Measurements from ENCODE around the gene IRAK1BP1.
"Not testable (repeated sequence)": the region's sequence is repeated elsewhere in the genome, so short reads cannot be mapped to it uniquely, and the experiment has no call there.

Gene IRAK1BP1

DNA sequence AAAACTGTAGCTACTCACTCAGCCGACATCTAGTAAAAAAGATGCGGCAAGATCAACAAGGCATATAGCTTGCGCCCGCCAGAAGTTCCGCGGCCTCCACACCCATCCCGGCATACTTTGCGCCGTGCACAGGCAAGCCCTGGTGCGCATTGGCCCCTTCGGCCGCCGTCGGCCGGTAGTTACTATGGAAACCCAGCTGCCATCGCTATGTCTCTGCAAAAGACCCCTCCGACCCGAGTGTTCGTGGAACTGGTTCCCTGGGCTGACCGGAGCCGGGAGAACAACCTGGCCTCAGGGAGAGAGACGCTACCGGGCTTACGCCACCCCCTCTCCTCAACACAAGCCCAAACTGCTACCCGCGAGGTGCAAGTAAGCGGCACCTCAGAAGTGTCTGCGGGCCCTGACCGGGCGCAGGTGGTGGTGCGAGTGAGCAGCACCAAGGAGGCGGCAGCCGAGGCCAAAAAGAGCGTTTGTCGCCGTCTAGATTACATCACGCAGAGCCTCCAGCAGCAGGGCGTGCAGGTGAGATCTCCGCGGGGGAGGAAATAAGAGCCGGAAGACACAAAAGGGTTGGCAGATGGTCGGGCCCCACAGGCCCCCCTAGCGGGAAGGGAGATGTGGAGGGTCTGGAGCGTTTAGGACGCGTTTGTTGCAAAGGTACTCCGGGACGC lies at the start of gene IRAK1BP1:
Gene IRAK1BP1 (plus strand): TSS at position 182 of the 671 bp plus-strand sequence. CDS start 26 bp downstream, at position 208.
- DNase-seq: peak; percentile 66

DNA sequence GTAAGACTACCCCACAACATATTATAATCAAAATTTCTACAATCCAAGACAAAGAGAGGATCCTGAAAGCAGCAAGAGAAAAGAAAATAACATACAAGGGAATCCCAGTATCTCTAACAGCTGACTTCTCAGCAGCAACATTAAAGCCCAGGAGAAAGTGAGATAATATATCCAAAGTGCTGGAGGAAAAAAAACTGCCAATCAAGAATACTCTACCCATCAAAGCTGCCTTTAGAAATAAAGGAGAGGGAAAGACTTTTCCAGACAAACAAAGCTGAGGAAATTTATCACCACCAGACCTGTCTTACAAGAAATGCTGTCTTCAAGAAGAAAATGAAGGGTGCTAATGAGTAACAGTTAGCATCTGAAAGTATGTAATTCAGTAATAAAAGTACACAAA lies 43.3 kb upstream of the IRAK1BP1 start:
- DNase-seq: no peak

DNA sequence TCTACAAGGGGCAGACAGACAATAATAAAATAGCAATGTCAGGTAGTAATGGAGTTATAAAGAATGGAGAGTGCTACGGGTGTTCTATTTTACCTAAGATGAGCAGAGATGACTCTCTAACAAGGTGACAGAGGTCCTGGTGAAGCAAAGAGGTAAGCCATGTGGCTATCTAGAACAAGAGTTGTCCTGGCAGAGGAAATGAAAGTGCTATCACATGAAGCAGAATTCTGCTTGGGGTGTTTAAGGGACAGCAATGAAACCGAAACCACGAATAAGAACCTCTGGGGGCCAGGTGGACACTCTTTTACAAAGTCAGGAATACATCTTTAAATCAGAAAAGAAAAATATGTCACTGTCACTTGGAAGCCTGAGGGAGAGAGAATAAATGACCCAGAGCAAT lies 37.9 kb upstream of the IRAK1BP1 start:
- DNase-seq: no peak

GRCh38 chr6:78830805-78831204 lies 36.5 kb upstream of the IRAK1BP1 start:
- DNase-seq: no peak

DNA sequence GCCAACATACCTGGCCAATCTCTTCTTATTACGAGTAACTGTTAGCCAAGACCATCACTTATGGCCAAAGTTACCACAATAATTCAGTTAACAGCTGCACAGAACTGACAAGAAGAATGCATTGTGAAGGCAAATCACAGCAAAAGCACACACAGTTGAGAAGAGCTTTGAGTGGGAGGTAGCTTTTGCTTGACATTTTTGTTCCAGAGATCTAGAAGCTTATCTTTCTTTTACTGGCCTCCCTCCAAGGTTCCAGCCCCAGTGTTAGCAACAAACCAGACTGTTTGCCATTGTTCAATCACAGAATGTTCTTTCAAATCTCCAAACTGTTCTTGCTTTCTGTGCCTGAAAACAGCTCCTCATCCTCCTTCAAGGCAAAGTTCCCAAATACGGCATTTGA lies 35.9 kb upstream of the IRAK1BP1 start:
- DNase-seq: no peak

- no peak for DNase-seq
These were observed 35.1 kb upstream of the IRAK1BP1 start for GRCh38 chr6:78832091-78832808.

- no peak for DNase-seq
These were observed 31.5 kb upstream of the IRAK1BP1 start for GRCh38 chr6:78835817-78836216.

- no peak for DNase-seq
These were observed 30.8 kb upstream of the IRAK1BP1 start for GRCh38 chr6:78836598-78836997.

GRCh38 chr6:78841111-78841510 lies 26.2 kb upstream of the IRAK1BP1 start:
- no peak for DNase-seq

DNA sequence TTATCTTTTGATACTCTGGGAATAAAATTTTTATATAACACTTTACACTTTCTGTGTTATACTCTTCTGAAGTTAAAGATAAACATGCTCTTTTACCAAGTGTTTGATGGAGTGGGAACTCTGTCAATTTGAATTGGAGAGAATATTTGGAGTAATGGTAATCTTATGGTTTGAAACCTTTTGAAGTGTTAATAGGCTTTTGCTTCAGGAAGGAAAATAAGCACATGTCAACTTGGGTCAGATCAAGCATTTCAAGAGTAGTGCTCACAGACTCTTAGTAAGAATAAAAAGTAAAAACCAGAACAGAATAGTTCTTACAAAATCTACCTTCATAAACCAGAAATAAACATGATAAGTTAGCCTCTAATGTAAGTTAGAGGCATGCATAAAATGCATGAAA lies 24.4 kb upstream of the IRAK1BP1 start:
- no peak for DNase-seq

DNA sequence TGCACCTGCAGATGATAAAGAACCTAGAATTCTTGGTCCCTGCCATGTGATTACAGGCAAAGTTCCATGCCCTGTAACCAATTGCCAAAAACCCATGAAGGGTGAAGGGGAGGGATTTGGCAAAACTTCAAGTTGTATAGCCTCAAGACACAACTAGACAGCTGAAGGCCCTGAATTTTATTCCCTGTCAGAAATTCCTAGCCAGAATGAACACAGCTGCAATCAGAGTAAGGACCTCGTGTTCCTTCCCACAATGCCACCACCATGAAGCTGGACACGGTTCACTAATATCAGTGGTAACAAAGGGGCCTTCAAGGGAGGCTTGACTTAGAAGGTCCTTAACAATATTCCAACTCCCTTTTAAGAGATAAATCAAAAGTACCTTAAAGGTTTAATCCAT lies 22.5 kb upstream of the IRAK1BP1 start:
- DNase-seq: no peak

DNA sequence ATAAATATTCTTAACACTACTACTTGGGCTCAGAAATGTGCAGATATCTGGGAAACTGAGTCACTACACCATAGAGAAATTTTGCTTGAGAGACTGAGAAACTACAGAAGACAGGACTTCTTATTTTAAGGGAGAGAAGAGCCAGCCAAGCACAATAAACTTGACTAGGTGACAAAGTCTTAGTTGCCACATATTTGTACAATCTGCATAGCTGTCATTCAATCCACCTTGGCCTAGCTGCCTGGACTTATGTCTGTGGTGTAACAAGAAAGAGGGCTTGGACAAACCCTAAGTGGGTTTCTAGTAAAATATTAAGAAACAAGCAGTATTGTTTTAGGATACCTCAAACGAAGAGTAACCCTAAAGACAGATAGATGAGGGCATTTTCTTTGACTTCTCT lies 21.8 kb upstream of the IRAK1BP1 start:
- DNase-seq: no peak

DNA sequence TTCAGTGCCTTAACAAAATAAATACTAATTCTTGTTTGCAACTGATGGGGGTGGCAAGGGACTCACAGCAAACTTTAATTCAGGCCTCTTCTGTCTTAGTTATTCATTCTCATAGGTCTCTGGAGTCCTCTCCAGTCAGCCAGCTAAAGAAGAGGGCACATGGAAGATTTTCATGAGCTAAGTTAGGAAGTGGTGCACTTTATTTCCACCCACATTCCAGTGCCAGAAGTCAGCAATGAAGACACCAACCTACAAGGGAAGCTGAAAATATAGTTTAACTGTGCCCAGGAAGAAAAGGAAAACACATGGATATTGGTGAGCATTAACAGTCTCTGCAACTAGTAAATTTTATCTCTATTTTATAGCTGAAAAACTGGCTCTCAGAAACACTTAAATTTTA lies 16.7 kb upstream of the IRAK1BP1 start:
- no peak for DNase-seq

DNA sequence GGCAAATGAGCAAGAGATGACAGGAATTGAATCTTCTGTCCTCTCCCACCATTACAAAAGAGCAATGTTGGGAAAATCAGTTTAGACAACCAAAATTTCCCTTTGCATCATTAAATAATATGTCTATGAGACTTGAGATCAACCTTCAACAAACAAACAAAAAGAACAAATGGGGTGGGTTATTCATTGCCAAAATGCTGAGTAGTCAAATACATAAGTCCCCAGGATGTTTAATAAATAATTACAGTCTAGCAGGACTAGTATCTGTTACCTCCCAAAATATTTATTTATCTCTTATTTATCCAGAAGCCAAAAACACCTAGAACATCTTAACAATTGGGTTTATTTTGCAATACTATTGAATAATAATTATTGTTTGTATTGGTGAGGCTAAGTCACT lies 16.2 kb upstream of the IRAK1BP1 start:
- no peak for DNase-seq

- no peak for DNase-seq
These were observed 12.8 kb upstream of the IRAK1BP1 start for GRCh38 chr6:78854546-78854945.

GRCh38 chr6:78858339-78858938 lies 8.9 kb upstream of the IRAK1BP1 start:
- not testable (repeated sequence) for DNase-seq

GRCh38 chr6:78861509-78861908 lies 5.8 kb upstream of the IRAK1BP1 start:
- no peak for DNase-seq

DNA sequence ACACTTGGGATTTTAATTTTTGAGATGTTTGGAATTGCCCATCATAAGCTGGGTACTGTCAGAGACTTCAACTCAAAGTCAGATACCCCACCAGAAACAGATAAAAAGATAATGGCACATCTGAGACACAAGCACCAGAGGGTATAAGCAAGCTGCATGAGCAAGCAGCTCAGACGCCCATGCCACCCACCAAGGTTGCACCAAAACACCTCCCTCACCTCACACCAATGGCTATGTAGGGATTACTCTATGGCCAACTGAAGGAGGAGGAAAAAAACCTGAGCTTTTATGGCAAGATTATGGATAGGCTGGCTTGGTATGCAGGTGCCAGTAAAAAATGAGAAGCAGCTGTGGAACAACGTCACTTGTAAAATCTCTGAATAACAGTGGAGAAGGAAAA lies 3.8 kb upstream of the IRAK1BP1 start:
- DNase-seq: no peak

GRCh38 chr6:78864957-78865356 lies 2.4 kb upstream of the IRAK1BP1 start:
- no peak for DNase-seq

DNA sequence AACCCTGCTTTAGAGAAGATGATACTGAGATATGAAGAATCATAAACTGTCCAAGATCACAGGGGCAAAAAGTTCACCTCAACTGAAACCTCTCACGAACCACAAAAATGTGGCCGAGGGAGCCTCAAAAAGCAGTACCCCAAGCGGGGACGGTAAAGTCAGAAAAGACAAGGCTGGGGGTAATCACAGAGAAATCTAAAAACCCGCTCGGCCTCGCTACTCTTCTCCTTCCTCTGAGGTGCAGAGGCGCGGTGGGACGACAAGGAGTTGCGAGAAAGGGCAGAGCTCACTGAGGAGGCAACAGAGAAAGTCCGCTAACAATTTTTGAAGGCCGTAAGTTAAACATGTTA lies 356 bp upstream of the IRAK1BP1 start:
- DNase-seq: no peak

DNA sequence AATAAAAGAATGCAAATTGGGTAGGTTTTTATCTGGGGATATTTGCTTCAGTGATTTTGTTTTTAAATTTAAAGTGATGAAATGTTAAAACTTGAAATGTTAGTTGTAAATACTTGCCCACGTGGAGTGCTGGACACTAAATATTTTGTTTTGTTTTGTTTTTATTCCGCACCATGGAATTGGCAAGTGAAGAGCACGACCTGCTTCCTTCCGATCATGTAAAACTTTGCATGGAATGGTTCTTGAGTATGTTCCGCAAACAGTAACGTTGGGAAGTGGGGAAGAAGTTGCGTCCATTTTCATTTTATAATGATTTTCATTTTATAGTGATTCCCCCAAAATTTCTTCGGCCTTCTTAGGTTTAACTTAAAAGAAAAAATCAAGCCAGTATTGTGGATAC lies 765 bp downstream of the IRAK1BP1 start:
- no peak for DNase-seq

DNA sequence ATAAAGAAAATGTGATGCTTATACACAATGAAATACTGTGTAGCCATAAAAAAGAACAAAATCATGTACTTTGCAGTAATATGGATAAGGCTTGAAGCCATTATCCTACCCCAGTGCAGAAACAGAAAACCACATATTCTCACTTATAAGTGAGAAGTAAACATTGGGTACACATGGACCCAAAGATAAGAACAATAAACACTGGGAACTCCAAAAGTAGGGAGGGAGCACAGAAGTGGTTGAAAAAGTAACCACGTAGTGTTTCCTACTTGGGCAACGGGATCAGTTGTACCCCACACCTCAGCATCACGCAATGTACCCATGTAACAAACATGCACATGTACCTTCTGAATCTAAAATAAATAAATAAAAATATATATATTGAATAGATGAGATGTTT lies 8.2 kb downstream of the IRAK1BP1 start:
- DNase-seq: no peak

DNA sequence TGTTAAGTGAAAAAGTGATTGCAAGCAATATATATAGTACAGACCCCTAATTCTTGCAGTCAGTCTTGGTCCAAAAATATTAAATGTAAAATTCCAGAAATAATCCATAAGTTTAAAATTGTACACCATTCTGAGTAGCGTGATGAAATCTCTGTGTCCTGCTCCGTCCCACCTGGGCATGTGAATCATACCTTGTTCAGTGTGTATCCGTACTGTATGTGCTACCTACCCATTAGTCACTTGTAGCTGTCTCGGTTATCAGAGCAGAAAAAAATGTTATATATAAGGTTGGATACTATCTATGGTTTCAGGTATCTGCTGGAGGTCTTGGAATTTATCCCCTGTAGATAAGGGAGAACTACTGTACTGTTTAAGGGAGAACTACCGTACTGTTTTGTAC lies 16.3 kb downstream of the IRAK1BP1 start:
- DNase-seq: no peak

- DNase-seq: not testable (repeated sequence)
These were observed 22.6 kb downstream of the IRAK1BP1 start for GRCh38 chr6:78889901-78890300.

GRCh38 chr6:78896227-78896626 lies 28.9 kb downstream of the IRAK1BP1 start:
- DNase-seq: no peak
